Measurements from ENCODE around the gene NHLRC2. TPM values are rescaled to one million over a fixed set of nuclear protein-coding genes. Genes with fewer than 3 reads are reported as not detected.

Gene NHLRC2
- total RNA-seq, 1 experiment from 2014 or later = 56.3 TPM

DNA sequence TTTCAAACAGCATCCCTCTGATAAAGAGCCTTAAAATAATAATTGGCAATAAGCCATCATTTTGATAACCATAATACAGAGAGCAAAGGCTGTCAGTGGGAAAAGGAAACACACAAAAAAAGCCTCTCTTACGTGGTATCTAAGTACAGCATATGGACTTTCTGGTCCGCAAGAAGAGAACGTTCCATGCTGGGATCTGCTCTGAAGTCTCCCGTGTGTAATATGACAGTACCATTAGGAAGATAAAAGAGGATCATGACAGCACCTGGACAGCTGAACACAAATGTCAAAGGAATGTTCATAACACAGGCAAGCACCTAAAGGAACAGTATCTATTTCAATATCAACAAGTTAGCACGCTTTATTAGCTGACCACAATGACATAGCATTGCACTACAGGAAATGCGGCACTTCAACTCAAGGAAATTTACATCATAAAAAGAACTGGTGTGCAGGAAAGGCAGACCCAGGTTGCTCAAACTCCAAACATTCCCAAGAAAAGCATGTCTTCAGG is 10.4 kb upstream of the NHLRC2 start:
- no peak overlapping the region for H3K4me2 ChIP-seq (ENCODE audit: low read length)
- intact Hi-C loops (cut with micrococcal nuclease) = no loop called here
- POLR2A ChIA-PET = interaction anchor here (1.0 kb wide), 1 partner anchor 13 kb away, joined by 3 read pairs; no protein-coding TSS in a partner anchor
- H3K9me2 ChIP-seq (ENCODE audit: insufficient read depth) = no peaks in the 10 kb centered on the region
- ATAC-seq (no peak), DNase-seq (ENCODE audit: low read depth, low spot score) (no peak)
- no peak overlapping the region for H2AFZ ChIP-seq (ENCODE audit: low read depth, low read length, poor library complexity, severe bottlenecking)
- RAD21 ChIA-PET (ENCODE audit: low non-redundant PET in 1 of 2, low total read pairs in 2 of 2, uncharacterized antibody in 2 of 2, unreplicated experiment in 2 of 2) = no interaction called here
- peaks cover 8 to 9% of the 10 kb centered on the region in 2 experiments; a peak in 2 of 4 replicates for H3K36me3 ChIP-seq (ENCODE audit: control insufficient read depth in 1 of 2, insufficient read depth in 2 of 2, low read length in 2 of 2)
- H3K9ac ChIP-seq (ENCODE audit: low read length) = no peak overlapping the region
- H3K4me1 ChIP-seq (ENCODE audit: control insufficient read depth in 1 of 2, insufficient read depth in 2 of 2, low read length in 2 of 2) = no peaks in the 10 kb centered on the region
- H3K27ac ChIP-seq (ENCODE audit: low read depth, low read length) = no peak overlapping the region
- no peak overlapping the region for H3K4me3 ChIP-seq (replicated peaks in 1 of 2; ENCODE audit: low read depth in 1 of 2, low read length in 2 of 2)
- CTCF ChIA-PET = no interaction called here
- no peak for TF ChIP-seq SRF (IDR thresholded peaks at IDR 0.05; ENCODE audit: low read depth)
- TF ChIP-seq CBX3 (IDR thresholded peaks at IDR 0.05; ENCODE audit: low read depth) = no peak
- TF ChIP-seq TCF7L2 (IDR thresholded peaks at IDR 0.05; ENCODE audit: borderline replicate concordance, extremely low read depth, insufficient read depth, insufficient read length) = no peak
- no peak for TF ChIP-seq FOSL1 (IDR thresholded peaks at IDR 0.05; ENCODE audit: low read depth)
- TF ChIP-seq EGR1 (IDR thresholded peaks at IDR 0.05; ENCODE audit: low read depth) = no peak
- TF ChIP-seq, protein P1, sequence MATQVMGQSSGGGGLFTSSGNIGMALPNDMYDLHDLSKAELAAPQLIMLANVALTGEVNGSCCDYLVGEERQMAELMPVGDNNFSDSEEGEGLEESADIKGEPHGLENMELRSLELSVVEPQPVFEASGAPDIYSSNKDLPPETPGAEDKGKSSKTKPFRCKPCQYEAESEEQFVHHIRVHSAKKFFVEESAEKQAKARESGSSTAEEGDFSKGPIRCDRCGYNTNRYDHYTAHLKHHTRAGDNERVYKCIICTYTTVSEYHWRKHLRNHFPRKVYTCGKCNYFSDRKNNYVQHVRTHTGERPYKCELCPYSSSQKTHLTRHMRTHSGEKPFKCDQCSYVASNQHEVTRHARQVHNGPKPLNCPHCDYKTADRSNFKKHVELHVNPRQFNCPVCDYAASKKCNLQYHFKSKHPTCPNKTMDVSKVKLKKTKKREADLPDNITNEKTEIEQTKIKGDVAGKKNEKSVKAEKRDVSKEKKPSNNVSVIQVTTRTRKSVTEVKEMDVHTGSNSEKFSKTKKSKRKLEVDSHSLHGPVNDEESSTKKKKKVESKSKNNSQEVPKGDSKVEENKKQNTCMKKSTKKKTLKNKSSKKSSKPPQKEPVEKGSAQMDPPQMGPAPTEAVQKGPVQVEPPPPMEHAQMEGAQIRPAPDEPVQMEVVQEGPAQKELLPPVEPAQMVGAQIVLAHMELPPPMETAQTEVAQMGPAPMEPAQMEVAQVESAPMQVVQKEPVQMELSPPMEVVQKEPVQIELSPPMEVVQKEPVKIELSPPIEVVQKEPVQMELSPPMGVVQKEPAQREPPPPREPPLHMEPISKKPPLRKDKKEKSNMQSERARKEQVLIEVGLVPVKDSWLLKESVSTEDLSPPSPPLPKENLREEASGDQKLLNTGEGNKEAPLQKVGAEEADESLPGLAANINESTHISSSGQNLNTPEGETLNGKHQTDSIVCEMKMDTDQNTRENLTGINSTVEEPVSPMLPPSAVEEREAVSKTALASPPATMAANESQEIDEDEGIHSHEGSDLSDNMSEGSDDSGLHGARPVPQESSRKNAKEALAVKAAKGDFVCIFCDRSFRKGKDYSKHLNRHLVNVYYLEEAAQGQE (IDR thresholded peaks at IDR 0.05; ENCODE audit: low read depth) = no peak
- no peak for TF ChIP-seq ZNF274 (IDR thresholded peaks at IDR 0.05; ENCODE audit: low read depth, low read length)
- TF ChIP-seq, protein P2, sequence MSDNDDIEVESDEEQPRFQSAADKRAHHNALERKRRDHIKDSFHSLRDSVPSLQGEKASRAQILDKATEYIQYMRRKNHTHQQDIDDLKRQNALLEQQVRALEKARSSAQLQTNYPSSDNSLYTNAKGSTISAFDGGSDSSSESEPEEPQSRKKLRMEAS (IDR thresholded peaks at IDR 0.05) = no peak
- TF ChIP-seq EZH2phosphoT487 (IDR thresholded peaks at IDR 0.05; ENCODE audit: borderline replicate concordance) = no peak
- TF ChIP-seq POLR2A (IDR thresholded peaks at IDR 0.05; ENCODE audit: borderline replicate concordance, extremely low read depth, insufficient read depth, insufficient read length) = no peak
- TF ChIP-seq CTCF (IDR thresholded peaks at IDR 0.05 in 2 of 3, conservative IDR thresholded peaks at IDR 0.05 in 1 of 3; ENCODE audit: borderline replicate concordance in 1 of 3, insufficient read depth in 1 of 3, low read depth in 2 of 3, low read length in 2 of 3) = no peak
- no peak for TF ChIP-seq POLR2AphosphoS5 (IDR thresholded peaks at IDR 0.05; ENCODE audit: low read depth, low read length)
- no peak for TF ChIP-seq ELF1 (IDR thresholded peaks at IDR 0.05; ENCODE audit: borderline replicate concordance, low read depth)
- TF ChIP-seq RAD21 (IDR thresholded peaks at IDR 0.05; ENCODE audit: low read depth) = no peak
- no peak for TF ChIP-seq ATF3 (IDR thresholded peaks at IDR 0.05)
- TF ChIP-seq YY1 (IDR thresholded peaks at IDR 0.05; ENCODE audit: extremely low read depth, insufficient replicate concordance, low read depth, low read length) = no peak
- H3K27me3 ChIP-seq (ENCODE audit: insufficient read depth, low read length) = no peaks in the 10 kb centered on the region
- H4K20me1 ChIP-seq (ENCODE audit: insufficient read depth) = no peaks in the 10 kb centered on the region
- H3K79me2 ChIP-seq (ENCODE audit: insufficient read depth, low read length) = no peaks in the 10 kb centered on the region
- no TSS peak for BruUV-seq (replicated peaks)
- no peaks in the 10 kb centered on the region for H3K9me3 ChIP-seq (ENCODE audit: control insufficient read depth in 1 of 2, insufficient read depth in 1 of 2, low read depth in 1 of 2, low read length in 2 of 2)

All from HCT116 (cell line).